Measurements from ENCODE around the gene PRKCZ. TPM values are rescaled to one million over a fixed set of nuclear protein-coding genes. Genes with fewer than 3 reads are reported as not detected.

Gene PRKCZ
- 8.0 to 10.9 TPM (median 9.2 TPM) in 5 replicates for total RNA-seq (2022; extraction: Qiagen RNA extraction)

GRCh38 chr1:2049718-2050431 lies at the start of gene PRKCZ:
Gene PRKCZ, plus strand, starts transcription at chr1:2050411. Its CDS starts 220 bp downstream, at chr1:2050631.

GRCh38 chr1:2003541-2004131 lies 46.6 kb upstream of the PRKCZ start, which contains the start of gene CFAP74:
Gene CFAP74, minus strand, starts transcription at chr1:2003786. Its CDS starts 12,830 bp downstream, at chr1:1990956.

DNA sequence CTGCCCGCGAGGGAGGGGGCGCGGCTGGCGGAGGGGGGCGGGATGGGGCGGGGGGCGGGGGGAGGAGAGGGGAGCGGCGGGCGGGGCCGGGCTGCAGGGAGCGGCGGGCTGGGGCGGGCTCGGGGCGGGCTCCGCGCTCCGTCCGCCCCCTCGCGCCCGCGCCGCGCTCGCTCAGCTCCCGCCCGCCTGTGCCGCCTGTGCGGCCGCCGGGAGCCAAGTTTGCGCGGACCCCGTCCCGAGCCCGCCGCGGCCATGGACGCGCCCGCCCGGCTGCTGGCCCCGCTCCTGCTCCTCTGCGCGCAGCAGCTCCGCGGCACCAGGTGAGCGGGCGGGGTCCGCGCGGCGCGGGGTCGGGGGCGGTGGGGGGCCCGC lies 31.1 kb upstream of the PRKCZ start, which contains the start of gene GABRD:
TSS of gene GABRD (plus strand) at position 174 of the 372 bp plus-strand sequence. CDS start at position 253, 79 bp downstream.

DNA sequence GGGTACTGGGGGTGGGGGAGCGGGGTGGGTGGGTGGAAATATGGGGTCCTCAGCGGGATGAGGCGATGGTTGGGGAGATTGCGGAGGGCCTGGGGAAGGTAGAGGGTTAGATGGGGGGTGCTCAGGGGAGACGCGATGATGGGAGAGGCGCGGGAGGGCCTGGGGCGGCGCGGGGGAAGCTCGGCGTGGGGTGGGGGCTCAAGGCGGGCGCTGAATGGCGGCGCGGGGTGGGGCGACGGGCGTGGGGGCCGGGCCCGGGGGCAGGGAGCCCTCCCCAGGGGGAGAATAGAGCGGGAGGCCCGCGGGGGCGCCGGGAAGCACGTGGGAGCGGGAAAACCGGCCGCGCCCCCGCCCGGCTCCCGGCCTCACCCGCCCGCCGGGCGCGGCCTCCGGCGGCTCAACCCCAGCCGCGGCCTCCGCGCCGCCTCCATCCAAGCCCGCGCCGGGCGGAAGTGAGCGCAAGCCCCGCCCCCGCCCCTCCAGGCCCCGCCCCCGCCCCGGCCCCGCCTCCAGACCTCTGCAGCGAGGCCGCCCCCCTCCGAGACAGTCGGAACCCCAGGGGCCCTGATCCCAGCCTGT lies 144.2 kb downstream of the PRKCZ start, which contains the start of gene FAAP20:
TSS of gene FAAP20 (minus strand) at position 454 of the 579 bp plus-strand sequence. CDS start at position 431, 23 bp downstream.

GRCh38 chr1:2228157-2228594 lies 178.0 kb downstream of the PRKCZ start, which contains the start of gene SKI:
Gene SKI, plus strand, starts transcription at chr1:2228319. Its CDS starts 448 bp downstream, at chr1:2228767.

Other genes with a start within 250 kb of the PRKCZ start
- 173 to 208 TPM (median 198 TPM) in 5 replicates for gene GNB1, start 159.3 kb upstream of the PRKCZ start, total RNA-seq (2022; extraction: Qiagen RNA extraction)
- gene CALML6, start 135.2 kb upstream of the PRKCZ start, total RNA-seq (2022; extraction: Qiagen RNA extraction) = 0.12 to 0.23 TPM (median 0.15 TPM) in 5 replicates
- 0.37 to 1.6 TPM (median 1.2 TPM) in 5 replicates for gene TMEM52, start 131.1 kb upstream of the PRKCZ start, total RNA-seq (2022; extraction: Qiagen RNA extraction)
- 0.02 to 0.07 TPM (median 0.06 TPM) in 3 of 5 replicates, not detected in the others for gene CFAP74, start 46.6 kb upstream of the PRKCZ start, total RNA-seq (2022; extraction: Qiagen RNA extraction)
- 0.19 to 0.66 TPM (median 0.44 TPM) in 5 replicates for gene GABRD, start 31.1 kb upstream of the PRKCZ start, total RNA-seq (2022; extraction: Qiagen RNA extraction)
- 37.4 to 65.6 TPM (median 60.7 TPM) in 5 replicates for gene FAAP20, start 144.4 kb downstream of the PRKCZ start, total RNA-seq (2022; extraction: Qiagen RNA extraction)
- 22.2 to 25.1 TPM (median 24.5 TPM) in 5 replicates for gene SKI, start 177.9 kb downstream of the PRKCZ start, total RNA-seq (2022; extraction: Qiagen RNA extraction)